H4 (cell line): ENCODE results near the gene PLA2G4D. TPM values are rescaled to one million over a fixed set of nuclear protein-coding genes. Genes with fewer than 3 reads are reported as not detected.

Source experiments
- DNase-seq: peaks from one replicate; pipeline ENCODE4 v3.0.0-alpha.2; 2015; ENCODE audit warnings: low spot score
- total RNA-seq: library from RNA; depleted of rRNA; stranded (reverse); fragments of >200 nt; shearing (Covaris generic); gene quantifications from 2 replicates; pipeline ENCODE4 v1.2.3, GENCODE V29; 2014

The PLA2G4D gene
- total RNA-seq, 1 experiment from 2014 or later: not detected

- DNase-seq: no peak
Measured at GRCh38 chr15:42053914-42054313, 40.4 kb downstream of the PLA2G4D start.

GRCh38 chr15:42053010-42053409 lies 41.4 kb downstream of the PLA2G4D start:
- DNase-seq: no peak

GRCh38 chr15:42050484-42051255 lies 43.7 kb downstream of the PLA2G4D start:
- no peak for DNase-seq

- DNase-seq: no peak
Measured at GRCh38 chr15:42048821-42049200, 45.6 kb downstream of the PLA2G4D start.

GRCh38 chr15:42048080-42048820 lies 46.1 kb downstream of the PLA2G4D start:
- no peak for DNase-seq

- DNase-seq: no peak
Measured at GRCh38 chr15:42046597-42046996, 47.8 kb downstream of the PLA2G4D start.

- DNase-seq: no peak
Measured at GRCh38 chr15:42045211-42045615, 49.1 kb downstream of the PLA2G4D start.

GRCh38 chr15:42042602-42043400 lies 51.6 kb downstream of the PLA2G4D start:
- no peak for DNase-seq

GRCh38 chr15:42038401-42038800 lies 56.0 kb downstream of the PLA2G4D start:
- no peak for DNase-seq

- no peak for DNase-seq
Measured at GRCh38 chr15:42037656-42038055, 56.7 kb downstream of the PLA2G4D start.

- no peak for DNase-seq
Measured at GRCh38 chr15:42036966-42037365, 57.4 kb downstream of the PLA2G4D start.

- no peak for DNase-seq
Measured at GRCh38 chr15:42036112-42036905, 58.1 kb downstream of the PLA2G4D start.

GRCh38 chr15:42035435-42035761 lies 59.0 kb downstream of the PLA2G4D start:
- no peak for DNase-seq

- no peak for DNase-seq
Measured at GRCh38 chr15:42034628-42035434, 59.5 kb downstream of the PLA2G4D start.

GRCh38 chr15:42033214-42033873 lies 61.0 kb downstream of the PLA2G4D start:
- DNase-seq: no peak

- DNase-seq: no peak
Measured at GRCh38 chr15:42032376-42033213, 61.8 kb downstream of the PLA2G4D start.

GRCh38 chr15:42031198-42031915 lies 63.0 kb downstream of the PLA2G4D start:
- no peak for DNase-seq

- no peak for DNase-seq
Measured at GRCh38 chr15:42027521-42027920, 66.8 kb downstream of the PLA2G4D start.

GRCh38 chr15:42024303-42024702 lies 70.1 kb downstream of the PLA2G4D start:
- no peak for DNase-seq
